Coronary artery (tissue), 2 donors: ENCODE results near the gene GPR35.

Source experiments
- DNase-seq: peaks from one replicate; pipeline ENCODE4 v3.0.0-alpha.2; 2017; ENCODE audit warnings: low spot score
- H3K27ac ChIP-seq, 2 donors: fragments of 200-600 bp; sonication (generic); one replicate each; pipeline ENCODE4 v1.5.1; 2016 to 2019
- H3K4me3 ChIP-seq: fragments of 200-600 bp; sonication (generic); 2 replicates; pipeline ENCODE4 v1.5.1; 2016; ENCODE audit warnings: mild to moderate bottlenecking, moderate library complexity
- CTCF ChIP-seq: fragments of 200-600 bp; sonication (generic); IDR thresholded peaks from one replicate; pipeline ENCODE4 v1.5.1; 2019; ENCODE audit warnings: antibody characterized with exemption

Gene GPR35

GRCh38 chr2:240602266-240603050, 22.8 kb upstream of the GPR35 start:
- no peak overlapping the region for H3K4me3 ChIP-seq
- no peak for DNase-seq
- TF ChIP-seq CTCF = no peak
- no peak overlapping the region for H3K27ac ChIP-seq

- no peak overlapping the region for H3K4me3 ChIP-seq
- DNase-seq = no peak
- H3K27ac ChIP-seq = no peak overlapping the region
- no peak for TF ChIP-seq CTCF
Measured at GRCh38 chr2:240603081-240603835, 22.0 kb upstream of the GPR35 start.

GRCh38 chr2:240603846-240604245, 21.4 kb upstream of the GPR35 start:
- H3K27ac ChIP-seq = no peak overlapping the region
- DNase-seq = no peak

GRCh38 chr2:240604291-240604938, 20.9 kb upstream of the GPR35 start:
- no peak overlapping the region for H3K27ac ChIP-seq
- DNase-seq = no peak
- H3K4me3 ChIP-seq = no peak overlapping the region
- peak; percentile 17 for TF ChIP-seq CTCF

More at GRCh38 chr2:240603846-240604245, 21.4 kb upstream of the GPR35 start:
- TF ChIP-seq CTCF = no peak
- no peak overlapping the region for H3K4me3 ChIP-seq

GRCh38 chr2:240604939-240605716, 20.2 kb upstream of the GPR35 start:
- Histone ChIP-seq H3K4me3 (no peak overlapping the region), H3K27ac (no peak overlapping the region)
- no peak for DNase-seq
- TF ChIP-seq CTCF = no peak

GRCh38 chr2:240605867-240606743, 19.2 kb upstream of the GPR35 start:
- no peak for DNase-seq
- H3K4me3 ChIP-seq = no peak overlapping the region
- no peak overlapping the region for H3K27ac ChIP-seq
- no peak for TF ChIP-seq CTCF
